IPS-18c (cell line): ENCODE results near the gene KCNMA1.

Source experiments
- H3K4me3 ChIP-seq: 2 replicates; pipeline ENCODE4 v1.7.0; 2013; ENCODE audit warnings: low read depth, mild to moderate bottlenecking, low read length, moderate library complexity; ENCODE audit not compliant: insufficient read depth
- H3K9me3 ChIP-seq: one replicate; pipeline ENCODE4 v1.6.1; 2013; ENCODE audit warnings: mild to moderate bottlenecking, low read length, moderate library complexity; ENCODE audit not compliant: control insufficient read depth, insufficient read depth

Gene KCNMA1

DNA sequence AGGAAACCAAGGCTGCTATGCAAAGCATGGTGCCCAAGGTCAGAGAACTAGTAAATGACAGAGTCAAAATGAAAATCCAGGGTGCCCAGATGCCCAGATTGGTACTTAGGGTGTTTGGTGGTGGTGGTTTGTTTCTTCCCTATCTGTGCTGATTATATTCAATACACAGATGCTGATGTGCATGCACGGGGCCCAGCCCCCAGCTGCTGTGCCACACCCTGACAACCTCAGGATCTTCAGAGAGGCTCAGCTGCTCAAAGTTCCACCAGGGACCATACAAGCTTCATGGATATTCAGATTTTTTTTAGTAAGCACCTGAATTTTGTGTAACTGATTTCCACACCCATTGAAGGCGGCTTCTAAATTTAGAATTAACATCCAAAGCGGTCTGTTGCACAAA is 75.6 kb downstream of the KCNMA1 start:
- no peak overlapping the region for H3K4me3 ChIP-seq
- H3K9me3 ChIP-seq, result no peaks in the 10 kb centered on the region

DNA sequence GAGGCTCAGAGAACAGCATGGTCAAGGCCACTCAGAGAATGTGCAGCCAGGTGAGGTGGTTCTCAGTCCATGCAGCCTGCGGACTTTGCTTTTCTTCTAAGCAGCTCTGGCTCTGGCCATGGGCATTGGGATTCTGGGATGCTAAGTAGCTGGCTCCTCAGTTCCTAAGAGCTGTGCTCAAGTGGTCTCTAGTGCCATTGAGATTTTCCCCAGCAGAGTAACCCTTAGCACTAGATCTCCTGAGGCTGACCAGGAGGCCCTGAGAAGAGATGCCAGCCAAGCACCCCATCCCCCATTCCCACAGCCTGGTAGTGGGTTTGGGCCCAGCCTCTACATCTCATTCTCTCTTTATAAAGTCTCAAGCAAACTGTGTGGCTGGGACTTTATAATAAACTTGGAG is 77.1 kb downstream of the KCNMA1 start:
- no peaks in the 10 kb centered on the region for H3K9me3 ChIP-seq
- H3K4me3 ChIP-seq, result no peak overlapping the region

DNA sequence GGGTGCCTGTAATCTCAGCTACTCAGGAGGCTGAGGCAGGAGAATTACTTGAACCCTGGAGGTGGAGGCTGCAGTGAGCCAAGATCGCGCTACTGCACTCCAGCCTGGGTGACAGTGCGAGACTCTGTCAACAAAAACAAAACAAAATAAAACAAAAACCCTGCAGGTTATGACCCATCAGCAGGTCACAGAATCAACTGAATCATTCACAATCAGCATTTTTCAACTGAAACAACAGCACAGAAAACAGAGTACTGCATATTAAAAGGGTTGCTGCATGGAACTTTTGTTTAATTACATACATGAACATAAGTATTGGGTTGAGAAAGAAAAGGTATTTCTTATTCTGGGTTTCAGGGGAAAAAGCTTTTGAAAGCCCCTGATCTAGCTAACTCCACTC is 77.6 kb downstream of the KCNMA1 start:
- Histone ChIP-seq H3K4me3 (no peak overlapping the region), H3K9me3 (no peaks in the 10 kb centered on the region)

DNA sequence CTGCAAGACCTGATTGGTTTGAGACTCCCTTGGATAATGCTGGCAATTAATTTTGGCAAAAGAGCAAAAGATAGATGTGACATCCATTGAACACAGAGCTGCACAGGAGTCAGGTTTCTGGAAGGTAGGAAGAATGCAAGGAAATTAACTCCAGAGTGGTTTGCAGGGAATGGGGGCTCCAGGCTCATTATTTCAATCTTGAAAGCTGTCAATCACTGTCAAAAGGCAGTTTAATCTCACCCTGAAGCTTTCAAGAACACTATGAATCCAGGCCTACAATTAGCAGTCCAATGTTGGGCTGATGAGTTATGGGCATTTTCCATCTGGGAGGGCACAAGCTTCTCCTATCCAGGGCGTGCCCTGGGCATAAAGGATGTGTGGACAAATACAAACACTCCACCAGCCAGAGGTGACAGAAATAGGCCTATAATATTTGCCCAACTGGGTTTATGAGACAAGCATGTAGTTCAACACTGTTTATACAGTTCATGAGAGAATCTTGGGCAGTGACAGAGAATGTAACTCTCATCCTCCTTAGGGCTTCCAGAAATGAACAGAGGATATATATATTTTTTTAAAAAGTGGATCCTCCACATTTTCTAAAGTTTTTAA is 80.5 kb downstream of the KCNMA1 start:
- H3K4me3 ChIP-seq, result no peak overlapping the region
- H3K9me3 ChIP-seq, result no peaks in the 10 kb centered on the region

DNA sequence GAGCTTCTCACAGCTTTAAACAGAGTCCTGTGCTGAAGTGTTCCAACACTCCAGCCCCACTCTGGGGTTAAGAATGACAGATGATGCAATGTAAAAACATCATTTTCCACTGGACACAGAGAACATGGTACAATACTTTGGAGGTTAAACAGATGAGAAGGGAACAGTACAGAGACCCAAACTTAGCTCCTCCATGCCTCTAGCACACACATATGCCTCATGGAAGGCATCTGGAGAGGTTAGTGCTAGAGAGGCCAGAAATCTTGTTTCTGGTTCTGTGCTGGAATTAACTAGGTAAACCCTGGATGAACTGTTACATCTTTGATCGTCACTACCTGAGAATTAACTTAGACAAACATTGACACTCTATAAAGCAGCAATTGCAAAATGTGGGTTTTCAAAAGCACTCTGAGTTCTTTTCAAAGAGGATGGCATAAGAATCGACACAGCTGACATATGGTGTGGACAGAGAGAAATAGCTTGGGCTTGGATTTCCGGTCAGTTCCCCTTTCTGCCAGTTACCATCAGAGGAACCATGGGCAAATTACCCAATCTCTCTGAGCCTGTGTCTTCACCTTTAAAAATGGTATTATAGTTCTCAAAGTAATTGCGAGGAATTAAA is 81.9 kb downstream of the KCNMA1 start:
- peaks cover under 1% of the 10 kb centered on the region for H3K9me3 ChIP-seq
- no peak overlapping the region for H3K4me3 ChIP-seq

DNA sequence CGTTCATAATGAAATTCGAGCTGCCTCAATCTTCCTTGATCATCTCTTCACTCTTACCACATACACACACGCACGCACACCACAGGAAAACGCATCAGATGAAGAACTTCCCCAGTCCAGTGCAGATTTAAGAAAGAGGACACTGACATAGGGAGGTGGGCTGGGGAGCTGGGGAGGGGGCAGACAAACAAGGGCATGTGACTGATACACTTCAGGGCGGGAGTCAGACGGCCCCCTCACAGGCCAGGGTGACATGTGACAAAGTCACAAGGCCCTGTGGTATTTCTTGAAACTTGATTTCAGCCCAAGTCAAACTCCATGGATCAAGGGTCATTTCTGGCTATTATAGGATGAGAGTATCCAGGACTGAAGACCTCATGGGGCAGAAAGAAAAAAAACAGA is 82.6 kb downstream of the KCNMA1 start:
- peaks cover 3% of the 10 kb centered on the region for H3K9me3 ChIP-seq
- no peak overlapping the region for H3K4me3 ChIP-seq

DNA sequence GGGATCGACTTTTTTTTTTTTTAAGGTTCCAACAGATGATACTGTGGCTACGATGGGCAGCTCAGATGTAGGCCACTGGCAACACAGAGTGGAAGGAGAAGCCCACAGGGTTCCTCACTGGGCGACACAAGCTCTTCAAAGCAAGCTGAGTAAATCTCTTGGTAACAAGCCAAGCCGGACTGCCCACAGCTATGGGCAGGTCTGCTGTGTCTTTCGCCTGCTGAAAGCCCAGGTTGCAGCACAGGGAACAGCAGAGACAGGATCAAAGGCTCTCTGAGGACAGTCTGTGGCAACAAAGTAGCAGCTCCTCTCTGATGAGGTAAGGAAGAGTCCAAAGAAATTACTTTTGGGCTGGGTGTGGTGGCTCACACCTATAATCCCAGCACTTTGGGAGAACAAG is 83.6 kb downstream of the KCNMA1 start:
- Histone ChIP-seq H3K9me3 (peaks cover 3% of the 10 kb centered on the region), H3K4me3 (no peak overlapping the region)

DNA sequence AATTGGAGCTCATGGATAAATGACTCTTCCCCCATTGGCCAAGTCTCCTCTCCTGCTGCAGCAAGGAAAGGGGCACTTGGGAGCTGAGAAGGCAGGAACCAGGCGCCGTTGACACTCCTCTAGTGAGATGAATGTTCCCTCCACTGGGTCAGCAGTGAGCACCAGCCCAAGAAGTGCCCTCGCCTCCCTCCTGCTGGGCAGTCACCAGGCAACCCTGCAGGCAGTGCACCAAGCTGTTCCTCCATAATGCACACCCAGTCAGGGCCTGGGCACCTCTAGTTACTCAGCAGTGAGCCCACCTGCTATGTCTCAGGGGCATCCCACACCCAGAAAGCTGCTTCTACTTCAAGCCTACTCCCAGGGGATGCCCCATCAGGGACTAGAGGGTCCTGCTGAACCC is 84.3 kb downstream of the KCNMA1 start:
- Histone ChIP-seq H3K4me3 (no peak overlapping the region), H3K9me3 (peaks cover 3% of the 10 kb centered on the region)

DNA sequence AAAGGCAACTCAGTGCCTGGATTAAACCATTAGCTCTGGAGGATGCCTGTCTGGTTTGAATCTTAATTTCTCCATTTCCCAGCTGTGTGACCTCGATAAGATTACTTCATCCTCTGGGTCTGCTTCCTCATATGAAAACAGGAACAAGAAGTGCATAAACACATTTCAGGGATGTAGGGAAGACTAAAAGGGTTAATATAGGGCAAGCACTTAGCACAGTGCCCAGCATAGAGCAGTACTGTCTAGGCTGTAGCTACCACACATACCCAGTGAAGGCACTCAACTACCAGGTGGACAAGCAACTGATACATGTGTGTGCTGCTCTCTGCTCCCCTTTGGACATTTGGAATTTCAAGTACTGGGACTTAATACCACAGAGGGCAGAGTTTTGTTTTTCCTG is 85.4 kb downstream of the KCNMA1 start:
- Histone ChIP-seq H3K9me3 (peaks cover 3% of the 10 kb centered on the region), H3K4me3 (no peak overlapping the region)

DNA sequence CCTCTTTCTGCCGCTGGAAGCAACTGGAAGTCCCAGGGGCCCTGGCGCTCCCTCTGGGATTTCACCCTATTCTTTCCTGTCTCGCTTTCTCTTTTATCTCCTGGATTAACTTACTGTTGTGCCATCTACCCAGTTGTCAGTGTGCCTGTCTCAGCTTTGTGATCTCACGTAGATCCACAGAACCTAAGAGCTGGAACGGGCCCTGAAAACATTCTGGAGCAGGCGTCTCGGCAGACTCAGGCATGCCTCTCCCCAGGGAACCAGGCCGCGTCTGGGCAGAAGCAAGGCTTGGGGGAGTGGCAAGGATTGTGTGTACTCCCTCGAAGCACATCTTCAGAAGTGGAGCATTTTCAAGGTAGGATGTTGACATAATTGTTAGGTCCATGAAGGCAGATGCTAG is 87.2 kb downstream of the KCNMA1 start:
- peaks cover 3% of the 10 kb centered on the region for H3K9me3 ChIP-seq
- no peak overlapping the region for H3K4me3 ChIP-seq

DNA sequence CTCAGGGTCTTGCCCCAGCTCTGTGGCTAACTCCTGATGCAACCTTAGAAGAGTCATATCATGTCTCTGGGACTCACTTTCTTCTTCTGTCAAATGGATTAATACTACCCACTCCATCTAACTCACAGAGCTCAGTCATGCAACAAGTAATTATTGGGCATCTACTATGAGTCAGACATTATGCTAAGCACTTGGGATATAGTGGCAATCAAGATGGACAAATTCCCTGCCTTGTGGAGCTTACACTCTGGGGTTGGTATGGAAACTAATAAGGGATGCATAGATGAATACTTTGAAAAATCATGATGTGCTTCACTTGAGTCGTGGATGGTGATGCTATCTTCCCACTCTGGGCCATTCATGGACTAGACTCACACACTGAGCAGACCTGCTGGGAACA is 88.9 kb downstream of the KCNMA1 start:
- Histone ChIP-seq H3K9me3 (peaks cover 5% of the 10 kb centered on the region), H3K4me3 (no peak overlapping the region)

DNA sequence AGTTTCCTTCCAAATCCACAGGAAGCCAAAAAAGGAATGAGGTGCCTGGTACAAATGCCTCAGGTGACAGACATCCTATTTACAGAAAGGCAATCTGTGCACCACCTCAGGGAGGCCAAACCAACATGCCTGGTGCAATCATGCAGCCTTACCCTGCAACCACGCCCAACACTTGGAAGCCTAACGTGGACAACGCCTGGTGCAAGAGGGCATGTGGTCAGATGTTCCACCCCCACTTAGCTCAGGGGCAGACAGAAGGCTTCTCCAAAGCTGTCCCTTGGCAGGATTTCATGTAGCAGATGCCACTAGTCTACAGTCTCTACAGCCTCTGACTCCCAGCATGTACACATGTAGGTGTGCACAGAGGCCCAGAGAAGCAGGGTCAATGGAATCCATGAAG is 89.5 kb downstream of the KCNMA1 start:
- Histone ChIP-seq H3K9me3 (peaks cover 5% of the 10 kb centered on the region), H3K4me3 (no peak overlapping the region)

DNA sequence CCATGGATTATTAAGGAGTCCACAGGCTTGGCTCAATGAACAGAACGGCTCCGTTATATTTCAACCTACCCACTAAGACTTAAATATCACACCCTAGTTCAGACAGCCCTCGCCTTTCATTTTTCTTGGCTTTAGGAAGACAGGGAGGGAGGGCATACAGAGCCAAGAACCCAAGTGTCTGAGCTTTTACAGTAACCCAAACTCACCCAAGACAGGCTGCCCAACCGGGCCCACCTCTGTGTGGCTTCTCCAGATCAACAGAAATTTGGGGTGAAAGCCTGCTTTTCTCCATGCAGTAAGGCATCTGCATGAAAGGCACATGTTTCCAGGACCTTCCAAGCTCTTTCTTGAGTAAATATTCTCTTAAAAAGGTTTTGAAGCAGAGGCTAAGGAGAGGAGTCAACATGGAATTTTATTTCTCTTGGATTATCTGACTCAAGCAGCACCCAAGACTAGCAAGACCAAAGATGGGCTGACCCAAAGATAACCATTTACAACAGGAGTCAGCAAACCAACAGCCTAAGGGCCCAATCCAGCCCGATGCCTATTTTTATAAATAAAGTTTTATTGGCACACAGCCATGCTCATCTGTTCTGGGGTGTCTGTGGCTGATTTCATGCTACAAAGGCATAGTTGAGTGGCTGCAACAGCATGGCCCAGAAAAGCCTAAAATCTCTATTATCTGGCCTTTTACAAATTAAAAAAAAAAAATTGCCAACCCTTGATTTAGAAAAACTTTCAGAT is 90.1 kb downstream of the KCNMA1 start:
- Histone ChIP-seq H3K4me3 (no peak overlapping the region), H3K9me3 (peaks cover 5% of the 10 kb centered on the region)

DNA sequence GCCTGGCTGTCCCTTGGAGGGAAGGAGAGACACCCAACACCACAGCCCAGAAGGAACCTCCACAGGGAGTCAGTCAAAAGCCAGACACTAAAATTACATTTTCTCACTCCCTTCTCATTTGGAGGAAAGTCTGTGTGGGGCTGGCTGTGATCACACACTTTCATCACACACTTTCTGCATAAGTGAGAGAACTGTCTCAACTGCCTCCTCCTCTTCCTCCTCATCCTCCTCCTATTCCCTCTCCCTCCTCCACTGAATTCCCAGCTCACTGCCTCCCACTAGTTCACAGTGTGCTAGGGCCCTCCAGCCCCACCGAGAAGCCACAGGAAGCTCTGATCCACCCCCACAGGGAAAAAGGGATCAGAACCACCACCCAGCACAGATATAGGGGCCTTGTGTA is 91.6 kb downstream of the KCNMA1 start:
- Histone ChIP-seq H3K4me3 (no peak overlapping the region), H3K9me3 (peaks cover 5% of the 10 kb centered on the region)

DNA sequence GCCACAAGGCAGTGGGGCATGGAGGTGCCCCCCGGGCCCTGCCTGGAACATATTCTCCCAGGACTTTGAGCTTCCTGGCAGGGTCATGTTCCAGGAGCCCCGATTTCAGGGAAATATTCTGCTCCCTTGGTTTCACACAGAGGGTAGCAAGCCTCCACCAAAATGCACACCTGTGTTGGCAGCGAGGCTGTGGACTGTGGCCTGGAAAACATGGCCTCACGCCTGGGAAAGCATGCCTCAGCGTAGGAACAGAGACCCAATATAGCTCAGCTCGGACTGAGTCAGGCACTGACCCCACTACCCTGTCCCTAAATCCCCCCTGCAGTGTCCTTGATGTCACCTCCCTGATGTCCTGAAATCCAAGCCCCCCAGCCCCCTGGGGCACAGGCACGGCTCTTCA is 92.0 kb downstream of the KCNMA1 start:
- H3K9me3 ChIP-seq, result peaks cover 5% of the 10 kb centered on the region
- H3K4me3 ChIP-seq, result no peak overlapping the region

DNA sequence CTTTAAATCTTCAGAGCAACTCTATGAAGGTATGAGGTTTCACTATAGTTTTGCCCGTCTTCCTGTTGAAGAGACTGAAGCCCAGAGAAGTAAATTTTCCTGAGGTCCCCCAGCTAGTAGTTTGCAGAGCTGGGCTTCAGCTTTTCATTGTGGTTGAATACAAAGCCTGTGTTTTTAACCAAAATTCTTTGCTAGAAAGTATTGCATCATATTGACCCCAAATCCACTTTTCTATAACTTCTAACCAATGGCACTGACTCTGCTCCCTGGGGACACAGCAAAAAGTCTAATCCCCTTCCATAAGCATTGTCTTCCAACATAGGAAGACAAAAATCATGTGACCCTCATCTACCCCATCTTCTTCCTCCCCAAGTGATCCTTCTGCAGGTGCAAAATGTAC is 93.0 kb downstream of the KCNMA1 start:
- H3K9me3 ChIP-seq, result peaks cover 5% of the 10 kb centered on the region
- no peak overlapping the region for H3K4me3 ChIP-seq

DNA sequence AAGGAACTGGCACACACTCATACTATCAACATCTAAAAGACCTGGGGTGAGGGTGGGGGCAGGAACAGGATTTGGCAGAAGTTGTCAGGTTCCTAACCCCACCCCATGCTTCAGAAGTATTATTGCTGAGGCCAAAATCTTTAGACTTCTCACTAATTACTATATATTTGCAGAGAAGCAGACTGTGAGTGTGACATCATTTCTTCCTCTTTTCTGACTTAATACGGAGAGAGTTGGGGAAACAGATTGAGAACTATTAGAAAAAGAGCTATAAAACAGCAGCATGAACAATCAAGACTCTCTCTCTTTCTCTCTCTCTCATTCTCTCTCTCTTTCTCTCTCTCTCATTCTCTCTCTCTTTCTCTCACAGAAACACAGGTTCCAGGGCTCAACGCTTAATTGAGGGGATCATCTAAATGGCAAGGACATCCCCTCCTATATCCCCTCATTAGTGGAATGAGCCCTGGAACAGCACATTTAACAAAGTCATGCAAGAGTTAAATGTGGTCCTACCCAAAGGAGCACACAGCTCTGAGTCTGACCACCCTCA is 94.8 kb downstream of the KCNMA1 start:
- no peak overlapping the region for H3K4me3 ChIP-seq
- peaks cover 5% of the 10 kb centered on the region for H3K9me3 ChIP-seq

DNA sequence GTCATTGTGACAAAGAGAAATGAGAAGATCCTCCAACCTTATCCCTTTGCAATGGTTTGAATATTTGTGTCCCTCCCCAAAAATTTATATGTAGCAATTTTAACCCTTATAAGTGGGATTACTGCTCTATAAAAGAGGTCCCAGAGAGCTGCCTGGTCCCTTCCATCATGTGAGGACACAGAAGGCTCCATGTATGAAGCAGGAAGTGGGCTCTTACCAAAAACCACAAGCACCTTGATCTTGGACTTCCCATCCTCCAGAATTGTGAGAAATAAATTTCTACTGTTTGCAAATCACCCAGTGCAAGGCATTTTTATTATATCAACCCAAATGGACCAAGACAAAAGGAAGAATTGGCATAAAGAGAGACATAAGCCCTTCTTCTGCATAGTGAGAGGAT is 95.7 kb downstream of the KCNMA1 start:
- H3K4me3 ChIP-seq, result no peak overlapping the region
- H3K9me3 ChIP-seq, result peaks cover 5% of the 10 kb centered on the region
